Mucosa of rectum (tissue), 2 donors: ENCODE measurements around the gene C16orf95.

Source experiments
- H3K27ac ChIP-seq, 2 donors: one replicate each; pipeline ENCODE4 v1.7.0; 2013; ENCODE audit warnings: inconsistent platforms in 2 of 2, low read depth in 2 of 2, low read length in 2 of 2
- H3K27me3 ChIP-seq, 2 donors: one replicate each; pipeline ENCODE4 v1.7.0; 2013; ENCODE audit warnings: low read length in 2 of 2; ENCODE audit not compliant: control insufficient read depth in 2 of 2, insufficient read depth in 2 of 2
- H3K36me3 ChIP-seq, 2 donors: one replicate each; pipeline ENCODE4 v1.7.0; 2013; ENCODE audit warnings: low read length in 2 of 2; ENCODE audit not compliant: control insufficient read depth in 2 of 2, insufficient read depth in 2 of 2
- H3K4me1 ChIP-seq, 2 donors: one replicate each; pipeline ENCODE4 v1.7.0; 2013; ENCODE audit warnings: low read length in 2 of 2, mild to moderate bottlenecking in 1 of 2; ENCODE audit not compliant: control insufficient read depth in 2 of 2, insufficient read depth in 2 of 2
- H3K4me3 ChIP-seq, 2 donors: one replicate each; pipeline ENCODE4 v1.7.0; 2013; ENCODE audit warnings: low read length in 2 of 2
- H3K9ac ChIP-seq, 2 donors: one replicate each; pipeline ENCODE4 v1.7.0; 2013; ENCODE audit warnings: low read length in 2 of 2, low read depth in 1 of 2, mild to moderate bottlenecking in 1 of 2
- H3K9me3 ChIP-seq, 2 donors: one replicate each; pipeline ENCODE4 v1.7.0; 2013; ENCODE audit warnings: low read length in 2 of 2; ENCODE audit not compliant: control insufficient read depth in 2 of 2
- donor health status: healthy.
- donor health status: Normal muscosa, but diverticular disease.

C16orf95 gene

GRCh38 chr16:87347932-87348615 lies 30.9 kb upstream of the C16orf95 start:
- H3K27me3 ChIP-seq, result no peaks in the 10 kb centered on the region
- H3K9me3 ChIP-seq, result no peaks in the 10 kb centered on the region
- H3K36me3 ChIP-seq, result peaks cover 17 to 31% of the 10 kb centered on the region in 2 donors
- H3K4me3 ChIP-seq, result no peak overlapping the region
- H3K27ac ChIP-seq, result no peak overlapping the region
- peaks cover 0 to 10% of the 10 kb centered on the region in 2 donors for H3K4me1 ChIP-seq
- no peak overlapping the region for H3K9ac ChIP-seq

- Histone ChIP-seq H3K27ac (no peak overlapping the region), H3K9me3 (no peaks in the 10 kb centered on the region), H3K9ac (no peak overlapping the region), H3K27me3 (no peaks in the 10 kb centered on the region), H3K4me1 (peaks cover 0 to 10% of the 10 kb centered on the region in 2 donors), H3K36me3 (peaks cover 31 to 44% of the 10 kb centered on the region in 2 donors), H3K4me3 (no peak overlapping the region)
These were observed 29.4 kb upstream of the C16orf95 start for GRCh38 chr16:87346517-87347060.

- Histone ChIP-seq H3K36me3 (peaks cover 31 to 48% of the 10 kb centered on the region in 2 donors), H3K27ac (peak overlapping the region; percentile 20 to 48)
These were observed 28.7 kb upstream of the C16orf95 start for GRCh38 chr16:87345726-87346424.

GRCh38 chr16:87344931-87345631 lies 27.9 kb upstream of the C16orf95 start:
- Histone ChIP-seq H3K27me3 (no peaks in the 10 kb centered on the region), H3K9me3 (no peaks in the 10 kb centered on the region), H3K4me1 (peaks cover 0 to 7% of the 10 kb centered on the region in 2 donors), H3K4me3 (no peak overlapping the region), H3K27ac (peak overlapping the region; percentile 20 to 48), H3K9ac (no peak overlapping the region), H3K36me3 (peaks cover 31 to 47% of the 10 kb centered on the region in 2 donors)

More at GRCh38 chr16:87345726-87346424, 28.7 kb upstream of the C16orf95 start:
- H3K9me3 ChIP-seq, result no peaks in the 10 kb centered on the region
- no peak overlapping the region for H3K4me3 ChIP-seq
- no peak overlapping the region for H3K9ac ChIP-seq
- H3K4me1 ChIP-seq, result peaks cover 0 to 10% of the 10 kb centered on the region in 2 donors
- no peaks in the 10 kb centered on the region for H3K27me3 ChIP-seq

GRCh38 chr16:87344165-87344930 lies 27.2 kb upstream of the C16orf95 start:
- H3K4me1 ChIP-seq, result peaks cover 0 to 7% of the 10 kb centered on the region in 2 donors
- H3K27me3 ChIP-seq, result no peaks in the 10 kb centered on the region
- H3K9me3 ChIP-seq, result no peaks in the 10 kb centered on the region
- no peak overlapping the region for H3K9ac ChIP-seq
- peak overlapping the region in 1 of 2 donors; percentile 1 for H3K27ac ChIP-seq
- H3K4me3 ChIP-seq, result no peak overlapping the region
- H3K36me3 ChIP-seq, result peaks cover 35 to 47% of the 10 kb centered on the region in 2 donors

- H3K9ac ChIP-seq, result no peak overlapping the region
- H3K36me3 ChIP-seq, result peaks cover 41 to 51% of the 10 kb centered on the region in 2 donors
- H3K9me3 ChIP-seq, result no peaks in the 10 kb centered on the region
- no peaks in the 10 kb centered on the region for H3K27me3 ChIP-seq
- H3K27ac ChIP-seq, result no peak overlapping the region
- peaks cover 0 to 7% of the 10 kb centered on the region in 2 donors for H3K4me1 ChIP-seq
- no peak overlapping the region for H3K4me3 ChIP-seq
These were observed 26.5 kb upstream of the C16orf95 start for GRCh38 chr16:87343753-87344050.

GRCh38 chr16:87342978-87343752 lies 26.0 kb upstream of the C16orf95 start:
- Histone ChIP-seq H3K4me3 (no peak overlapping the region), H3K9ac (no peak overlapping the region), H3K27me3 (no peaks in the 10 kb centered on the region), H3K27ac (no peak overlapping the region), H3K36me3 (peaks cover 46 to 51% of the 10 kb centered on the region in 2 donors), H3K4me1 (peaks cover 0 to 7% of the 10 kb centered on the region in 2 donors), H3K9me3 (no peaks in the 10 kb centered on the region)

GRCh38 chr16:87342504-87342903 lies 25.3 kb upstream of the C16orf95 start:
- Histone ChIP-seq H3K27me3 (no peaks in the 10 kb centered on the region), H3K9ac (no peak overlapping the region), H3K27ac (no peak overlapping the region), H3K4me3 (no peak overlapping the region), H3K36me3 (peaks cover 47 to 50% of the 10 kb centered on the region in 2 donors), H3K9me3 (no peaks in the 10 kb centered on the region), H3K4me1 (peaks cover 0 to 7% of the 10 kb centered on the region in 2 donors)

GRCh38 chr16:87340198-87340597 lies 23.0 kb upstream of the C16orf95 start:
- no peak overlapping the region for H3K9ac ChIP-seq
- H3K36me3 ChIP-seq, result peaks cover 49 to 58% of the 10 kb centered on the region in 2 donors
- no peaks in the 10 kb centered on the region for H3K9me3 ChIP-seq
- H3K27me3 ChIP-seq, result no peaks in the 10 kb centered on the region
- H3K27ac ChIP-seq, result no peak overlapping the region
- H3K4me3 ChIP-seq, result no peak overlapping the region
- no peaks in the 10 kb centered on the region for H3K4me1 ChIP-seq
